Mesendoderm (in vitro differentiated cells): ENCODE results near the gene ALDH1A1.

ENCODE experiments used
- DNase-seq: peaks from one replicate; pipeline ENCODE4 v3.0.0; 2013
- H2AK5ac ChIP-seq: 2 replicates; pipeline ENCODE4 v1.6.1; 2013; ENCODE audit warnings: low read length, inconsistent platforms
- H2BK120ac ChIP-seq: 2 replicates; pipeline ENCODE4 v1.6.1; 2013; ENCODE audit warnings: low read depth, mild to moderate bottlenecking, low read length, moderate library complexity, mixed read lengths
- H2BK15ac ChIP-seq: replicated peaks from 2 replicates; pipeline ENCODE4 v1.6.1; 2013; ENCODE audit warnings: low read depth, mild to moderate bottlenecking, moderate library complexity
- H2BK5ac ChIP-seq: 2 replicates; pipeline ENCODE4 v1.6.1; 2013; ENCODE audit warnings: low read length, inconsistent platforms
- H3K18ac ChIP-seq: 2 replicates; pipeline ENCODE4 v1.6.1; 2013; ENCODE audit warnings: mild to moderate bottlenecking, low read length, mixed read lengths
- H3K23ac ChIP-seq: one replicate; pipeline ENCODE4 v1.6.1; 2013; ENCODE audit warnings: low read length
- H3K27ac ChIP-seq: 2 replicates; pipeline ENCODE4 v1.5.1; 2013; ENCODE audit warnings: low read depth, mild to moderate bottlenecking, inconsistent platforms, low read length, moderate library complexity
- H3K27me3 ChIP-seq: 2 replicates; pipeline ENCODE4 v1.6.1; 2013; ENCODE audit warnings: low read length, control low read depth, mild to moderate bottlenecking, inconsistent platforms; ENCODE audit not compliant: insufficient read depth, poor library complexity
- H3K36me3 ChIP-seq: 2 replicates; pipeline ENCODE4 v1.6.1; 2013; ENCODE audit warnings: low read length, inconsistent platforms; ENCODE audit not compliant: control insufficient read depth, insufficient read depth
- H3K4ac ChIP-seq: one replicate; pipeline ENCODE4 v1.6.1; 2013; ENCODE audit warnings: low read depth, mild to moderate bottlenecking, low read length, moderate library complexity
- H3K4me1 ChIP-seq: 2 replicates; pipeline ENCODE4 v1.6.1; 2013; ENCODE audit warnings: low read depth, low read length, inconsistent platforms; ENCODE audit not compliant: control insufficient read depth
- H3K4me2 ChIP-seq: 2 replicates; pipeline ENCODE4 v1.6.1; 2013; ENCODE audit warnings: low read length
- H3K4me3 ChIP-seq: 2 replicates; pipeline ENCODE4 v1.5.1; 2013; ENCODE audit warnings: mild to moderate bottlenecking, low read length
- H3K56ac ChIP-seq: one replicate; pipeline ENCODE4 v1.6.1; 2013; ENCODE audit warnings: low read length
- H3K79me1 ChIP-seq: 2 replicates; pipeline ENCODE4 v1.6.1; 2013; ENCODE audit warnings: low read length, inconsistent platforms
- H3K79me2 ChIP-seq: 2 replicates; pipeline ENCODE4 v1.6.1; 2013; ENCODE audit warnings: mild to moderate bottlenecking, low read length; ENCODE audit not compliant: control insufficient read depth, insufficient read depth
- H3K9ac ChIP-seq: 2 replicates; pipeline ENCODE4 v1.6.1; 2013; ENCODE audit warnings: low read length, inconsistent platforms
- H4K5ac ChIP-seq: one replicate; pipeline ENCODE4 v1.6.1; 2013; ENCODE audit warnings: low read length
- H4K8ac ChIP-seq: one replicate; pipeline ENCODE4 v1.6.1; 2013; ENCODE audit warnings: low read depth, mild to moderate bottlenecking, control low read depth, low read length, moderate library complexity
- WGBS: extraction: QIAGEN DNeasy Blood & Tissue Kit; methylation state at CpG from one replicate; pipeline ENCODE4 v1.1.7; 2013; ENCODE audit warnings: low lambda C conversion rate, missing lambda C conversion rate; ENCODE audit not compliant: insufficient coverage; ENCODE audit errors: extremely low coverage; 5-methylcytosine and 5-hydroxymethylcytosine counted together

The ALDH1A1 gene

DNA sequence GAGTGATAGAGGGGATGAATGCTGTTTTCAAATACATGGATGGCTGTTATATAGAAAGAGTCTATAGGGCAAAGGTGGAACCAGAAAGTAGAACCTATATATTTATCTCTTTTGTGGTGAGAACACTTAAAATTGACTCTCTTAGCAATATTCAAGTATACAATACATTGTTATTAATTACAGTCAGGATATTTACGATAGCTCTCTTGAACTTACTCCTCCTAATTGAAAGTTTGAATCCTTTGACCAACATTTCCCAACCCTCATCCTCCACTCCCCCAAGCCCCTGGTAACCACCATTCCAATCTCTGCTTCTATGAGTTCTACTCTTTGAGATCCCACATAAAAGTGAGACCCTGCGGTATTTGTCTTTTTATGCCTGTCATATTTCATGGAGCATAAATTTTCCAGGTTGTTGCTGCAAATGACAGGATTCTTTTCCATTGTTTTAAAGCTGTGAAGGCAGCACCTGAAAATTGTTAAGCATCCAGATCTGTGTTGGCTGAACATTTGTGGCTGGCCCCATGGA is 41.5 kb downstream of the ALDH1A1 start:
- DNase-seq: no peak
- no peak overlapping the region for H2BK15ac ChIP-seq
- WGBS: no CpG with 5 or more reads among the region's 2 CpGs
- no peak overlapping the region for H3K4me2 ChIP-seq
- H3K4ac ChIP-seq: no peak overlapping the region
- no peak overlapping the region for H3K56ac ChIP-seq
- H3K27ac ChIP-seq: no peak overlapping the region
- H3K79me2 ChIP-seq: no peaks in the 10 kb centered on the region
- no peak overlapping the region for H3K4me3 ChIP-seq
- no peak overlapping the region for H2BK120ac ChIP-seq
- H4K5ac ChIP-seq: no peak overlapping the region
- no peaks in the 10 kb centered on the region for H3K36me3 ChIP-seq
- H3K9ac ChIP-seq: no peak overlapping the region
- H3K79me1 ChIP-seq: no peaks in the 10 kb centered on the region
- no peak overlapping the region for H3K18ac ChIP-seq
- H3K23ac ChIP-seq: no peak overlapping the region
- H2AK5ac ChIP-seq: no peak overlapping the region
- H3K27me3 ChIP-seq: no peaks in the 10 kb centered on the region
- H3K4me1 ChIP-seq: no peaks in the 10 kb centered on the region
- H4K8ac ChIP-seq: no peak overlapping the region
- H2BK5ac ChIP-seq: no peak overlapping the region

DNA sequence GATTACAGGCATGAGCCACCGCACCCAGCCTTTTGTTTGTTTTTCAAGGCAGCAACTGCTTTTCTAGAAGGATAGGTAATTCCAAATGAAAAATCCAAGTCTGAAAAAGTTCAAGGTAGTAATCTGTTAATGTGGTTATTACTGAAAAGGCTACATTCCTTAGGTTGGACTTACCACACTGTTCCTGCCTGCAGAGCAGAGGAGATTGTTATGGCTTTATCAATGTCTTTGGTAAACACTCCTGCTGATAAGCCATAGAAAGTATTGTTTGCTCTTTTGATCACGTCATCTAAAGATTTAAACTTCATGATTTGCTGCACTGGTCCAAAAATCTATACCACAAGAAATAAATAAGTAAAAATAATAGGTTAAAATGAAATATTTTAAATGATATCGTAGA is 43.4 kb downstream of the ALDH1A1 start:
- H3K27me3 ChIP-seq: no peaks in the 10 kb centered on the region
- no peak overlapping the region for H3K56ac ChIP-seq
- H3K9ac ChIP-seq: no peak overlapping the region
- H3K4ac ChIP-seq: no peak overlapping the region
- no peaks in the 10 kb centered on the region for H3K79me1 ChIP-seq
- H3K18ac ChIP-seq: no peak overlapping the region
- H2BK120ac ChIP-seq: no peak overlapping the region
- H3K27ac ChIP-seq: no peak overlapping the region
- no peak overlapping the region for H3K4me3 ChIP-seq
- no peaks in the 10 kb centered on the region for H3K79me2 ChIP-seq
- no peak overlapping the region for H2BK5ac ChIP-seq
- no peak overlapping the region for H3K23ac ChIP-seq
- WGBS: no CpG with 5 or more reads among the region's 3 CpGs
- no peak overlapping the region for H2AK5ac ChIP-seq
- no peaks in the 10 kb centered on the region for H3K4me1 ChIP-seq
- no peaks in the 10 kb centered on the region for H3K36me3 ChIP-seq
- H3K4me2 ChIP-seq: no peak overlapping the region
- no peak overlapping the region for H2BK15ac ChIP-seq
- peak; percentile 24 for DNase-seq
- H4K5ac ChIP-seq: no peak overlapping the region
- H4K8ac ChIP-seq: no peak overlapping the region

DNA sequence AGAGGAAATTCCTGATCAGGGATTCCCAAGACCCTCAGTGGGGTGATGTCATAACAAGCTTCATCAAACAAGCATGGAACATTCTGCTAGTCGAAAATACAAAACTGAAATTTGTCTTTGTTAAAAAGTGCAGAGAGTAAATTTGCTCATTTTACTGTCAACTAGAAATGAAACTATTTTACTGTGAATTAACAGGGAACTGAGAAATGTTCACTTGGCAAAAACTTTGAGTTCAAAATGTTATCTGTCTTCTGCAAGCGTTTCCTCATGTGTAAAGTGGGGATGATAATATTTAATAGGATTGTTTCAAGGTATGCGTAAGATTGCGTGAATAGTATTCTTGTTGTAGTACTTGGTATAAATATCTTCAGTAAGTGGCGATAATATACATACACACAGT is 45.4 kb downstream of the ALDH1A1 start:
- no peaks in the 10 kb centered on the region for H3K79me1 ChIP-seq
- H3K9ac ChIP-seq: no peak overlapping the region
- 100% methylated on average over 2 of the region's 5 CpGs for whole genome bisulfite sequencing
- no peak overlapping the region for H3K4me3 ChIP-seq
- H3K27ac ChIP-seq: no peak overlapping the region
- H3K79me2 ChIP-seq: no peaks in the 10 kb centered on the region
- no peak overlapping the region for H3K4me2 ChIP-seq
- no peak overlapping the region for H4K5ac ChIP-seq
- no peaks in the 10 kb centered on the region for H3K36me3 ChIP-seq
- no peak overlapping the region for H3K4ac ChIP-seq
- no peak overlapping the region for H2BK120ac ChIP-seq
- H2BK5ac ChIP-seq: no peak overlapping the region
- DNase-seq: no peak
- H3K56ac ChIP-seq: no peak overlapping the region
- H2AK5ac ChIP-seq: no peak overlapping the region
- no peak overlapping the region for H3K23ac ChIP-seq
- H3K4me1 ChIP-seq: no peaks in the 10 kb centered on the region
- no peak overlapping the region for H2BK15ac ChIP-seq
- no peak overlapping the region for H4K8ac ChIP-seq
- no peak overlapping the region for H3K18ac ChIP-seq
- no peaks in the 10 kb centered on the region for H3K27me3 ChIP-seq

DNA sequence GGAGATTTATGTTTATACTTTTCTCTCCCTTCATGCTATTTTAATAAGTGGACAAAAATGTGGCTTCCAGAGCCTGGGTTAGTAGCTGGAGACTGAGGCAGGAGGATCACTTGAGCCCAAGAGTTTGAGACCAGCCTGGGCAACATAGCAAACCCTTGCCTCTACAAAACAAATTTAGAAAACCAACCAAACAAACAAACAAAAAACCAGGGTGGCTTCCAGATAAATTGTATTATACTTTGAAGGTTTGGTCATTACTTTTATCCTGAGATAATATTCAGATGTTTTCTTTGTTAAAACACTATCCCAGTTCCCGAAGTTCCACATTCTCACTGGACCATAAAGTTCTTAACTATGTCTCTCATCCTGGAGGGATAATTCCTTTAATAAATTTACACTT is 46.0 kb downstream of the ALDH1A1 start:
- no peaks in the 10 kb centered on the region for H3K79me1 ChIP-seq
- no peak overlapping the region for H2BK15ac ChIP-seq
- H3K27ac ChIP-seq: no peak overlapping the region
- no peak overlapping the region for H2BK5ac ChIP-seq
- H3K36me3 ChIP-seq: no peaks in the 10 kb centered on the region
- no peak overlapping the region for H3K4me3 ChIP-seq
- no peaks in the 10 kb centered on the region for H3K79me2 ChIP-seq
- DNase-seq: no peak
- no peak overlapping the region for H2AK5ac ChIP-seq
- no peak overlapping the region for H3K18ac ChIP-seq
- whole genome bisulfite sequencing: no CpG with 5 or more reads among the region's 1 CpG
- H3K4me2 ChIP-seq: no peak overlapping the region
- no peak overlapping the region for H4K5ac ChIP-seq
- H3K9ac ChIP-seq: no peak overlapping the region
- H4K8ac ChIP-seq: no peak overlapping the region
- H3K56ac ChIP-seq: no peak overlapping the region
- H3K27me3 ChIP-seq: no peaks in the 10 kb centered on the region
- H3K4ac ChIP-seq: no peak overlapping the region
- H3K4me1 ChIP-seq: no peaks in the 10 kb centered on the region
- no peak overlapping the region for H3K23ac ChIP-seq
- no peak overlapping the region for H2BK120ac ChIP-seq

DNA sequence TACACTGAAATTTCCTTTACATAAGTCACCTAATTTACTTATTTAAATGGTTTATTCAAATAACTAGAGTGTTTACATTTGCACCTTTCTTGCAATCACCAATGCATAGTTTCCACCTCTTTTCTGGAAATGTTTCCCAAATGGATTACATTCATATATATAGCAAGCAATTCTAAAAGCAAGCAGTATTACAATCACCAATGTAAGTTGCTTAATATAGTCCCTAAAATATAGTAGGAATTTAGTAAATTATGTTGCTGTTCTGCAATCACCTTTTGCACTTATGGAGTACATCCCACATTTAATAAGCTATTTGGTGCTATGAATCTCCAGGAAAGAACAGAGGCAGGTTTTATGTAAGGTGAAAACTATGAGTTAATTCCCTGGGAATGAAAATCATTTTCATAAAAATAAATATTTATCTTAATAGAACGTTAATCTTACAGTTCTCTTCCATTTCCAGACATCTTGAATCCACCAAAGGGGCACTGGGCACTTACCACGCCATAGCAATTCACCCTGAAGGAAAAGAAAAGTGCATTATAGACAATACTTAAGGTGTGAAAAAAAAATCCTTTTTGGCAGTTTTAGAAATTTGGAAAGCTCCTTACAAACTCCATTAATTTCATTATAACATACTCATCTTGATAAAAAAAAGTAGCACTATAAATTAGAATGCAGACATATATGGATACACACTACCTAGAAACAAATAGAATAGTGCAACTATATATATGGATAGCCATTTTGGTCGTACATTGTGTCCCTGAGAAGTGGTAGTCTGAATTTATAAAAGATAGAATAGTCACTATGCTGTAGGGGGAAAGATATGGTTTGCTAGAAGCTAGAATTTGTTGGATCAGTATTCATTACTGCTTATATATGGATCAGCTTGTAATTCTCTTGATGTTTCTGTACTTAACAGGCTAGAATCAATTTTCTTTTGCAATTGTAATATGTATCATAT is 47.1 kb downstream of the ALDH1A1 start:
- Histone ChIP-seq H4K8ac (no peak overlapping the region), H3K4me1 (no peaks in the 10 kb centered on the region), H2BK120ac (no peak overlapping the region), H3K18ac (no peak overlapping the region), H3K9ac (no peak overlapping the region), H3K56ac (no peak overlapping the region), H2BK5ac (no peak overlapping the region), H3K4me3 (no peak overlapping the region), H2AK5ac (no peak overlapping the region), H3K79me1 (no peaks in the 10 kb centered on the region), H2BK15ac (no peak overlapping the region), H3K36me3 (no peaks in the 10 kb centered on the region), H3K79me2 (no peaks in the 10 kb centered on the region), H3K4me2 (no peak overlapping the region), H4K5ac (no peak overlapping the region), H3K4ac (no peak overlapping the region), H3K27ac (no peak overlapping the region), H3K27me3 (no peaks in the 10 kb centered on the region), H3K23ac (no peak overlapping the region)
- DNase-seq: no peak
- WGBS: no CpG with 5 or more reads among the region's 3 CpGs
